ENCODE results near the gene CORT.
"Not testable (repeated sequence)": the region's sequence is repeated elsewhere in the genome, so short reads cannot be mapped to it uniquely, and the experiment has no call there.

The CORT gene

GRCh38 chr1:10438677-10439163 is 11.1 kb upstream of the CORT start:
- DNase-seq (ENCODE audit: low read depth): no peak

DNA sequence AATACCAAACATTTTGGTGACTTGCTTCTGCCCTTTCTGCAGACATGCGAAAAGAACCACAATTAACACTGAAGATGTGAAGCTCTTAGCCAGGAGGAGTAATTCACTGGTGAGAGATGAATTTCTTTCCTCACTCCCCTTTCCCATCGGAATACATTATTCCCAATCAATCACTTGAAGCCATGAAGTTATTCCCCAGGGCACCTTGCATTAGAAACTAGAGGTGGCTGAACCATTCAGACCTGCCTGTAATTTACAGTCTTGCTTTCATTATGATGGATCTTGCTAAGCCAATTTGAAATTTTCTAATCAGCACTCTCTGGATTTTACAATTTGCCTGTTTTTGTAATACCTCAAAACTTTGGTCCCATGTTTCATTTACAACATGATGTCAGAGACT is 9.5 kb upstream of the CORT start:
- no peak for DNase-seq (ENCODE audit: low read depth)

GRCh38 chr1:10440794-10441193 is 9.0 kb upstream of the CORT start:
- no peak for DNase-seq (ENCODE audit: low read depth)

DNA sequence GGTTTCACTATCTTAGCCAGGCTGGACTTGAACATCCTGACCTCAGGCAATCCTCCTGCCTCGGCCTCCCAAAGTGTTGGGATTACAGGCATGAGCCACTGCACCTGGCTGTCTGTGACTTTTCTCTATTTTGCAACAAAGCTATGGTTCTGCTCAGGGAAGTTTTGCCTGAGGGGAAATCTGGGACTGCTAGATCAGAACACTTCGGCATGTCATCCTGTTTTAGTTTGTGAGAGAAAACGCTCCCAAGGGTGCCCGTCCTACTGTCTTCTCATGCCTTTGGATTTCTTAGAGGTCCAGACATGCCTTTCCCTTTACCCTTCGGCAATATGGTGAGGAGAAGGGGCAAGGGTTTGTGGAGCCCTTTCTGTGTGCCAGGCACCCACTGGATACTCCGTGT is 5.6 kb upstream of the CORT start:
- DNase-seq (ENCODE audit: low read depth): no peak

- DNase-seq (ENCODE audit: low read depth): no peak
These were observed 4.9 kb upstream of the CORT start for GRCh38 chr1:10444795-10445397.

DNA sequence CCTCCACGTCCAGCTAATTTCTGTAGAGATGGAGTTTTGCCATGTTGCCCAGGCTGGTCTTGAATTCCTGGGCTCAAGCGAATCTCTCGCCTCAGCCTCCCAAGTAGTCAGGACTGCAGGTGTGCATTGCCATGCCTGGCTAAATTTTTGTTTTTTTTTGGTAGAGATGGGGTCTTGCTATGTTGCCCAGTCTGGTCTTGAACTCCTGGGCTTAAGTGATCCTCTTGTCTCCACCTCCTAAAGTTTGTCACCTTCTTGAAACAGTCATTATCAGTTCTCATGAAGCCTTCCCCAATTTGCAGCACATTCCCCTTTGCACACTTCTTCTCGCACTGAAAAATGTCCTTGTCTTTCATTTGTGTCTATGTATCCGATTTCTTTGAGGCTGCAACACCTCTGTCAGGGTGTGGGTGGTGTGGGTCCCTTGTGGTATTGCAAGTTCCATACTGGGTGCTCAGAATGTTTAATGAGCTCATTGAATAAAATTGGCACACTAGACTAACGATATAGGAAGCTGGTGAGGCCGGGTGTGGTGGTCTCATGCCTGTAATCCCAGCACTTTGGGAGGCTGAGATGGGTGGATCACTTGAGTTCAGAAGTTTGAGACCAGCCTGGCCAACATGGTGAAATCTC is 2.9 kb upstream of the CORT start:
- DNase-seq (ENCODE audit: low read depth): no peak

DNA sequence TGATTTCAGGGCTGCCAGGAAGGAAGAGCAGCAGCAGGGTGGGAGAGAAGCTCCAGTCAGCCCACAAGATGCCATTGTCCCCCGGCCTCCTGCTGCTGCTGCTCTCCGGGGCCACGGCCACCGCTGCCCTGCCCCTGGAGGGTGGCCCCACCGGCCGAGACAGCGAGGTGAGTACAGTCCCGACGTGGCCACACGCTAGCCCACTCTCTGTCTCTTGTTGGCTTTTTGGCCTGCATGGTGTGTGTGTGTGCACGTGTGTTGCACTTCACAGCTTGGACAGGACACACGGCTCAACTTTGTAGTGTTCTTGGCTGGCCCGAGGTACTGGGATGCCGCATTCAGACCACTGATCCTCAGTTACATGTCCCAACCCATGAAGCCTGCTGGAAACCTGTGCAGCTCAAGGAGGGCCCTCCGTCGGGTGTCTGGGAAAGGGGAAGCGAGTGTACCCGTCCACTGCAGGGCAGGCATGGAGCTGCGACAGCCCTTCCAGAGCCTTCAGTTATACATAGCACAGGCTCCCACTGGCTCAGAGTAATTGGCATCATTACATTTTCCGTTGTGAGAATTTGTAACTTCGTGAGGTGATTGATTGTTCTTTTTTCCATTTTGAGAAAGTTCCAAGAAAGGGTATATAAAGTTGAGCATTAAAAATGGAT is 454 bp downstream of the CORT start:
- DNase-seq (ENCODE audit: low read depth): no peak

DNA sequence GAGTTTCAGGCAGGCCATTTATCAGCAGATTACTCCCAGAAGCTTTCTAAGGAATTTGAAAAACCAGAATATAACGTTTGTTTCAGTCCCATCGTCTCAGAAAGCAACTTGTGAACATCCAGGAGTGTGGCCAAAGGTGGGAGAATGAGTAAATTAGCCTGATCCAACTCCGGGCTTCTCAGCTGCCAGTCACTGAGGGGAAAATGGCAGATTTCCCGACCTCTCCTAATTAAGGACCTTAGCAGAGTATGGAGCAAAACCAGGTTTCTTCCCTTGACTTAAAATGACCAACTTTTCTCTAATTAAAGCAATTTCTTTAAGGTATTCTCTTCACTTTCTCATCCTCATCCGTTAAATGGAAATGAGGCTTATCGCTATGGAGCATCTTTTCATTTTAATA is 1.0 kb downstream of the CORT start:
- no peak for DNase-seq (ENCODE audit: low read depth)

GRCh38 chr1:10451287-10451686 is 1.5 kb downstream of the CORT start:
- no peak for DNase-seq (ENCODE audit: low read depth)

DNA sequence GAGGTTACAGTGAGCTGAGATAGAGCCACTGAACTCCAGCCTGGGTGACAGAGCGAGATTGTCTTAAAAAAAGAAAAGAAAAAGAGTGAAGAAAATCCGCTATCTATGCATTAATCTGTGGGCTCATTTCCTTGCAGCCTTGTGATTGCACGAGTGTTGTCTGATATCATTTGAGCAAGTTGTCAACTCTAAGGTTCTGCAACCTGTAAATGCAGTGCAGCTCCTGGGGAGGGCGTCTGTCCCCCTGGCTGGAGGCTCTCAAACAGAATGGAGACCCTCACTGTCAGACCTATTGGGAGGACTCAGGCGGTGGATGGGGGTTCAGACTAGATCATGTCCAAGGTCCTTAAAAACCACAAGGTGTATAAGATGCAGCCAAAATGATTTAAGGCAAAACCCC is 6.2 kb downstream of the CORT start:
- no peak for DNase-seq (ENCODE audit: low read depth)

DNA sequence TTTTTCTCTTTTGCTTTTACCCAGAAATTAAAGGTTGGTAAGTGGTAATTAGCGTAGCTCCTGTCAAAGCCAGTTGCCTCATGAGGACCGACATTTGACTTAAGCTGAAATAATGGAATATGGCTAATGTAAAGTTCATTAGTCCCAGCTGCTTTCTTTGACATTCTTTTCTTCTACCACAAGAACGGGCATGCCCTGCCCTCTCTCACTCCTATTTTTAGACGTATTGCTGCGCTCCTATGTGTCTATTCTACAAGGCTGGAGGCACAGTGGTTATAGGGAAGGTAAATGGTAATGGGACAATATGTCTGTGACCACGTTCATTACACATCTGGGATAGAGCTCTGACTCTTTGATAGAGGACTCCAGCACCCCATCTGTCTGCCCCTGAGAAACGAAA is 6.8 kb downstream of the CORT start:
- DNase-seq (ENCODE audit: low read depth): no peak

GRCh38 chr1:10457462-10457861 is 7.6 kb downstream of the CORT start:
- not testable (repeated sequence) for DNase-seq (ENCODE audit: low read depth)

GRCh38 chr1:10457875-10458274 is 8.0 kb downstream of the CORT start:
- no peak for DNase-seq (ENCODE audit: low read depth)

GRCh38 chr1:10459184-10459583 is 9.4 kb downstream of the CORT start:
- no peak for DNase-seq (ENCODE audit: low read depth)

DNA sequence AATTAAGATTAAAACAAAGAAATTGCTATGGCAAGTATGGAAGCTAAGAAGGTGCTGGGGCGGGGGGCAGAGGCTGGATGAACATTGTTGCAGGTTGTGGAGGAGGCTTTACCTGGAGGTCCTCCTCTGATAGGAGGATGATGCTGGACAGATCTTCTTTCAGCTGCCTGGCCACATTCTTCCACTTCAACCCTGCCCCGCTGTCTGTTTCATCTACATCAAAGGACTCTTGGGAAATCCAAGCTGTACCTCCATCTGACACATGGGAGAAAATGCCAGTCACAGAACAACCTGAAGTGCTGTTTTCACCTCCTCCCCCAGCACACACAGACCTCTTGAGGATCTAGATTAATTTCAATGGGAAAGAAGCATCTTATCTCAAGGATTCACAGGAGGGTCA is 17.2 kb downstream of the CORT start:
- no peak for DNase-seq (ENCODE audit: low read depth)

DNA sequence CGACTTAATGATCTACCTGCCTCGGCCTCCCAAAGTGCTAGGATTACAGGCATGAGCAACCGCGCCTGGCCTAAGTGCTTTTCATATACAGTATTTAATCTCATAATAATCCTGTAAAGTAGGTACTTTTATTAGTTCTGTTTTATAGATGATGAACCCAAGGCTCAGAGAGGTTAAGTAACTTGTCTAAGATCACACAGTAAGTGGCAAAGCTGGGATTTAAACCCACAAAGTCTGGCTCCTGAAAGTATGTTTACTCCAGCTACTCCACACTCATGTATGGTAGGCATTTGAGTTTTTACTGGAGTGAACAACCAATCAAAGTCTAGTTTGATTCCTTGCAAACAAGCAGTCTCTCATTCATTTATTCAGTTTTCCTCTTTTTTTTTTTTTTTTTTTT is 20.2 kb downstream of the CORT start:
- no peak for DNase-seq (ENCODE audit: low read depth)

GRCh38 chr1:10471411-10472219 is 21.8 kb downstream of the CORT start:
- DNase-seq (ENCODE audit: low read depth): no peak

DNA sequence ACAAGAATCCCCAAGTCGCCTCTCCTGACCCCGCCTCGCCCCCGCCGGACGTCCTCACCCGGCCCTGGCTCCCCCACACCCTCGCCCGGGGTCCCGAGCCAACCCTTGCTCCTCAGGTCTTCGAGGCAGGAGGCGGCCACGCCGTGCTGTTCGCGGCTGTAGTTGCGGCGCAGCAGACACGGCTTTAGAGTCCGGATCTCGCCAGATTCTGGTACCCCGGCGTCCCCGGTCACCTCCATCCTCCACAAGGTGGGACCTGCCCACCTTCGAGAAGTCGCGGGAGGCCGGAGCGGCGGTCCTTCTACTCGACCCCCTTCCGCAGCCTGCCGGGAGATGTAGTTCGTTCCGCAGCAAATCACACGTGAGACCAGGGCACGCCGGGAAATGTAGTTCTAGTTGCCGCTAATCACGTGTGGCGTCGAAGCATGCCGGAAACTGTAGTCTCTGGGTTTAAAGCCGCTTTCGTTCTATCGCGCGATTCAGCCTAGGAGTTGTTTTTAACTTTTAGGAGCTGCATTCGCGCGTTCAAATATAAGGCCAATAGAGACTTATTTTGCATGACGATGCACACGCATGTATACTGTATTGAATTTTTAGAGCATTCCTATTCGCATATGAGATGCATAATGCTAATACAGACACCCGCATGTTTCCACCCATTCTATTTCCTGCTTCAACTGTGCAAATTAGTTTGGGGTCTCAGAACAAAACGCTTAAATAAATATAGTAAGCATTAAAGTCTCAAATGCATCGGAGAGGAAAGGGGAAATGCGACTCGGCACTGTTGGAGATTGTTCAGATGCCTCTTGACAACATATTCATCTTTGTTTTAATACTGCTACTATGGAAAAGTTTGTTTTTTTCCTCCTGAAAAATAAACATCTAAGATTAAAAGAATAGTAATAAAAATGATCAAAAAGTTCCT is 22.7 kb downstream of the CORT start, which contains the start of gene DFFA:
Gene DFFA (minus strand): TSS at position 310 of the 925 bp plus-strand sequence. CDS start 71 bp downstream, at position 239.
- peak; percentile 84 for DNase-seq (ENCODE audit: low read depth)

- no peak for DNase-seq (ENCODE audit: low read depth)
These were observed 23.4 kb downstream of the CORT start for GRCh38 chr1:10473145-10473765.

DNA sequence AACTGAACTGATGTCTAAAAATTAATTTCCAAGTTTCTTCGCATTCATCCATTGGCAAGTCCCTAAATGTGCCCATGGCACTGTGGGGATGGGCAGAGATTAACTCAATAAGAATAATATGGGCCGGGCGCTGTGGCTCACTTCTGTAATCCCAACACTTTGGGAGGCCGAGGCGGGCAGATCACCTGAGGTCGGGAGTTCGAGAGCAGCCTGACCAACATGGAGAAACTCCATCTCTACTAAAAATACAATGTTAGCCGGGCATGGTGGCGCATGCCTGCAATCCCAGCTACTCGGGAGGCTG is 24.4 kb downstream of the CORT start:
- not testable (repeated sequence) for DNase-seq (ENCODE audit: low read depth)
